GM19395 (cell line): ENCODE measurements around the gene ACSS3.
"Not testable (repeated sequence)": the region's sequence is repeated elsewhere in the genome, so short reads cannot be mapped to it uniquely, and the experiment has no call there.

ENCODE experiments used
- ATAC-seq: cut with Tn5 transposase; IDR thresholded peaks from one replicate; pipeline ENCODE4 v1.9.1; 2021; ENCODE audit warnings: mild to moderate bottlenecking, moderate library complexity; ENCODE audit not compliant: unreplicated experiment

Gene ACSS3, protein sequence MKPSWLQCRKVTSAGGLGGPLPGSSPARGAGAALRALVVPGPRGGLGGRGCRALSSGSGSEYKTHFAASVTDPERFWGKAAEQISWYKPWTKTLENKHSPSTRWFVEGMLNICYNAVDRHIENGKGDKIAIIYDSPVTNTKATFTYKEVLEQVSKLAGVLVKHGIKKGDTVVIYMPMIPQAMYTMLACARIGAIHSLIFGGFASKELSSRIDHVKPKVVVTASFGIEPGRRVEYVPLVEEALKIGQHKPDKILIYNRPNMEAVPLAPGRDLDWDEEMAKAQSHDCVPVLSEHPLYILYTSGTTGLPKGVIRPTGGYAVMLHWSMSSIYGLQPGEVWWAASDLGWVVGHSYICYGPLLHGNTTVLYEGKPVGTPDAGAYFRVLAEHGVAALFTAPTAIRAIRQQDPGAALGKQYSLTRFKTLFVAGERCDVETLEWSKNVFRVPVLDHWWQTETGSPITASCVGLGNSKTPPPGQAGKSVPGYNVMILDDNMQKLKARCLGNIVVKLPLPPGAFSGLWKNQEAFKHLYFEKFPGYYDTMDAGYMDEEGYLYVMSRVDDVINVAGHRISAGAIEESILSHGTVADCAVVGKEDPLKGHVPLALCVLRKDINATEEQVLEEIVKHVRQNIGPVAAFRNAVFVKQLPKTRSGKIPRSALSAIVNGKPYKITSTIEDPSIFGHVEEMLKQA

DNA sequence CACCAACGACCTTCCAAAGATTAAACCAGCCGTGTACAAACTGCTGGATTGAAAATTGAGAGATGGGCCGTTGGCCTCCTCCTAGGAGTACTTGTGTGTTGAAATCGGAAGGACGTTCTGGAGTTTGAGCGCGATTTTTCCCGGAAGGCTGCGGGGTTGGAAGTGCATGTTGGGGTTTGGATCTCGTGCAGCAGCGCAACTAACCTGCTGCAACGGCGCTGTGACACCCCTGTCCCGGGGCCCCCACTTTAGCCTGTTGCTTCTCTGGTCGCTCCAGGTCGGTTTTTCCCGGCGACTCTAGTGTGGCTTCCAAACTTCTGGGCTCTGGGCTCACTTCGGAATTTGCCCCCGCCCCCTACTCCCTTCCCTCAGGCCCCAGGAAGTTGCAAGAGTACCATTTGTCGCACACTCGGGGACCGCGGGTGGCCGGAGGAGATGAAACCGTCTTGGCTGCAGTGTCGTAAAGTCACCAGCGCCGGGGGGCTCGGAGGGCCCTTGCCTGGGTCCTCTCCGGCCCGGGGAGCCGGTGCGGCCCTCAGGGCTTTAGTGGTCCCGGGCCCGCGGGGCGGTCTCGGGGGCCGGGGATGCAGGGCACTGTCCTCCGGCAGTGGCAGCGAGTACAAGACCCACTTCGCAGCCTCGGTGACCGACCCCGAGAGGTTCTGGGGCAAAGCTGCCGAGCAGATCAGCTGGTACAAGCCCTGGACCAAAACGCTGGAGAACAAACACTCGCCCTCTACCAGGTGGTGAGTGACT lies at the start of gene ACSS3:
ACSS3 (plus strand) TSS at position 394 of the 756 bp plus-strand sequence; CDS start at position 436, 42 bp downstream.
- ATAC-seq, result no peak

DNA sequence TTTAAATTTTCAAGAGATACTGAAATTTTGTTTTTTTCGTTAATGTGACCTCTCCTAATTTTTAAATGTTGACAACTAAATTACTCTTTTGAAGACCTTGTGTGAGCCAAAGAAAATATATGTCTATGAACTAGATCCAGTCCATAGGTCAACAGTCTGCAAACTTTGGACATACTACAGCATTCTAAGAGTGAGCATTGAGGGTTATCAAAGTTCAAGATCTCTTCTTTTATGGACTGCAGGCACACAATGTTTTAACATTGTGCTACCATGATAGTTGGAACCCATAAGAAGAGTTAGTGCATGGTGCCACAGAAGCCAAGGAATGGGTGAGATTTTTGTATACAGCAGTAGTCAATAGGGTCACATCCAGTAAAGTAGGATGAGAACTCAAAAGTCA lies 43.0 kb upstream of the ACSS3 start:
- no peak for ATAC-seq

DNA sequence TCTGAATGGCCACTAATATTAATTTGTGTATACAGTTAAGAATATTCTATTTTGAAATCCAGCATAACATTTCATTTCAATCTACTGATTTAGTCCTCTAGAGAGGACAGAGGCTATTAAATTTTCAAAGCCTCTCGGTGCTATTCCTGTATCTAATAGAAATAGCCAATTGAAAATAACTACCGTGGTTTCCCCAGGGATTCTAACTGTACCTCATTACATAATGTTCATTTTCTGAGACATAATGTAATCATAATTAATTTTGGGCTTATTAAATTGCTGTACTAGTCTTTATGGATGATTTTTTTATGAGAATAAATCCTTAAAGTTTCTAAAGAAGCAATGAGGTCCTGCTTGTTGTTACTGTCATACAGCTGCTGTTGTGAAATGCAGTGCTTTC lies 38.6 kb upstream of the ACSS3 start:
- no peak for ATAC-seq

DNA sequence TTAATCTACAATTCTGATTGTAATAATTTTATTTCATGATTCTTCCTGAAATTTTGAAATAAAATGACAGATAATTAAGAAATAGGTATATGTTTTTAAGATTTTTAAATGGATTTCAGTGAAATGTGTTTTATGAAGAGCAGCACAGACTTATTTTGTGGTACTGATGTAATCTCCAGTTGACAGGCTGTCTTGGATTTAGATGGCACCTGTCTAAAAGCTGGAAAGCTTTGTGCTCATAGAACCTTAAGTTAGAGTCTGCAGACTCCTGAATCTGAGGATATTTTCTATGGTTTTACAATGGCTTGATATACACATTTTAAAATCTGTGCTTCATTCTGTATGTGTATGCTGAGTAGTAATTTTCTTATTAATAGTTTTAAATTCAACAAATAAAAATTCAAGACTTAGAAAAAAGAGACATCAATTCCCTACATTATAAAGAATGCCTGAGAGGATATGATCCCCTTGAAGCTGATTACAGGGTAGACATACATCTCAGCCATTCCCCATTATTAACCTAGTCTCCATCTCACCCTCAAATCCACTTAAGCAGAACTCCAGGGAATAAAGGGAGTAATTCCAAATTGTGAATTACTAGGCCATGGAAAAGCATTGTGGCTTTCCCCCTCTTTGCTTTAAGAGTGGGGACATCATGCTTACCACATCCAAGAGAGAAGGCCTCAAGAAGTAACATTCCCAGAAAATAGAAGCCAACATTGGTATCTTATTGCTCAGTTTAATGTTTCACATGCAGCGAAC lies 33.7 kb upstream of the ACSS3 start:
- no peak for ATAC-seq

DNA sequence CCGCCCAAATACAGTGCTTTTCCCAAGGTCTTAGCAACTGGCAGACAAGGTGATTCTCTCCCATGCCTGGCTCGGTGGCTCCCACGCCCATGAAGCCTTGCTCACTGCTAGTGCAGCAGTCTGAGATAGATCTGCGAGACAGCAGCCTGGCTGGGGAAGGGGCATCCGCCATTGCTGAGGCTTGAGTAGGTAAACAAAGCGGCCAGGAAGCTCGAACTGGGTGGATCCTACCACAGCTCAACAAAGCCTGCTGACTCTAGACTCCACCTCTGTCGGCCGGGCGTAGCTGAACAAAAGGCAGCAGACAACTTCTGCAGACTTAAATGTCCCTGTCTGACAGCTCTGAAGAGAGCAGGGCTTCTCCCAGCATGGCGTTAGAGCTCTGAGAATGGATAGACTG lies 12.9 kb upstream of the ACSS3 start:
- not testable (repeated sequence) for ATAC-seq

DNA sequence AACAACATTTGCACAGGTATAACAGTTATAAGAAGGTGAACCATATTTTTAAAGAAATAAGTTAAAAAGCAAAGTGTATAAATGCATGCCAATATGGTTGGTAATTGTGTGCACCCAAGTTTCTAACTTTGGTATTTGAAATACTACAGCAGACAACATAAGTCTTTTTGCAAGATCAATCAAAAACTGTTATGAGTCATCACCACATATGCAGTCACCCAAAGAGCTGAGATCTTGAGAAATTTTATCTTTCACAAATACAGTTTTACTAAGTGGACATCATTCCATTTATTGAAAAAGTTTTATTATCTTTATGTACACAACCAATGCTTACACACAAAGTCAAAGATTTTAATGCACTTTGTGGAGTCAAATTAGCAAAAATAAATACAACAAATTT lies 7.0 kb upstream of the ACSS3 start:
- ATAC-seq, result no peak

DNA sequence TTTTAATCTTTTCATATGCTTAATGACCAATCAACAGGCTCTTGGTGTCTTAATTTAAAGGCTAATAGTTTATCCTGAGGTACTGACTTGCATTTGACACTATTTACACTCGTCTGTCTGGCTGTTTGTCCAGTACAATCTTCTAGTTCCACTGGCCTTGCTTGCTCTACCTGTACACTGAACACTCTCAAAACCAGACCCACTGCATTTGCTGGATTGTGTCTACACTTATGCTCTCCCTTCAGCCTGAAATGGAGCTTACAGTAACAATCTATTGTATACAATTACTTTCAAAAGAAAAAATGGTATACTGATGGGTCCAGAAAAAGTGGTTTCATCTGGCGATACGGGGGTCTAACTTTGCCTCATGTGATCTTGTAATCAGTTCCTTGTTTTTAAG lies 2.3 kb upstream of the ACSS3 start:
- no peak for ATAC-seq

DNA sequence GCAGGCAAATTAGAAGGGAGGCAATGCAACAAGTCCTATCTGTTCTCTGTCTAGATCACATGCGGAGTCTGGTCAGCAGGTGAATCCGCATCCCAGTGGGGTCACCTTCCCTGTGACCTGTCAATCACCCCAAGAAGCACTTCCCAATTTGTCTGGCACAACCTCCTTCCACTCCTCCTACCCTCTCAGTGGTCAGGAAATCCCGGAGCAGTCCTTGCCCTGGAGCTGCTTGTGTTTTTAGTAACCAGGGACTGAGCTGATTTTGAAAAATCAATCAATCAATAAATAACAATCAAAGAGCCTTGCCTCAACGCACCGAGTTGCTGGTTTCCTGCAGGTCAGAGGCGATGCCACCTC lies 572 bp upstream of the ACSS3 start:
- ATAC-seq, result no peak

DNA sequence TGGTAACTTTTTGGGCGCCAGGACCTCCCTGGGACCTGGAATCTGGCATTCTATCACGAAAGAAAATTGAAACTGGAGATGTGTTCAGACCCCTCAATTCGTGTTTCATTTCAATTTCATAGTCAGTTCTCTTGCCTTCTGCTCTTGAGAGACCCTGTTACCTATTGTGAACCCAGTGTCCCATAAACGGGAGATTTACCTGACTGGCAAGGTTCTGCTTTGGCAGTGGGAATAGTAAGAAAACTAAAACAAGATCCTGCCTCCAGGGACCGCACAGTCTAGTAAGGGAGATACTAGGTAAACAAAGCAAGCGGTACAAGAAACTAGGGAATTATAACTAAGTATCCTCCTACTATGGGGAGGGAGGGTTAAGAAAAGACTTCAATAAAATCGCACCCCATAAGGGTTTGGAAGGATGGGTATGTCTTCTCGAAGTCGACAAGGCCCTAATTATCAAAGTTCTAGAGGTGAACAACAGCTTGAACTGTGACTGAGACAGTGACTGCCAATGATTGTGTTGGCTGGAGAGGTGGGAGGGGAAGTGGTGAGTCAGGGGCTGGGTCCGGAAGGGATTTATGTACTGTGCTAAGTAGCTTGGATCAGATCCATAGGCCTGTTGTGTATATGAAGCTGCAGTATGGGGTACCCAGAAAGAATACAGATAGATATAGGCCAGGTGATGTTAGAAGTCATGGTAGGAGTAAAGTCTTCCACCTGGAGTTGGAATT lies 754 bp downstream of the ACSS3 start:
- no peak for ATAC-seq

DNA sequence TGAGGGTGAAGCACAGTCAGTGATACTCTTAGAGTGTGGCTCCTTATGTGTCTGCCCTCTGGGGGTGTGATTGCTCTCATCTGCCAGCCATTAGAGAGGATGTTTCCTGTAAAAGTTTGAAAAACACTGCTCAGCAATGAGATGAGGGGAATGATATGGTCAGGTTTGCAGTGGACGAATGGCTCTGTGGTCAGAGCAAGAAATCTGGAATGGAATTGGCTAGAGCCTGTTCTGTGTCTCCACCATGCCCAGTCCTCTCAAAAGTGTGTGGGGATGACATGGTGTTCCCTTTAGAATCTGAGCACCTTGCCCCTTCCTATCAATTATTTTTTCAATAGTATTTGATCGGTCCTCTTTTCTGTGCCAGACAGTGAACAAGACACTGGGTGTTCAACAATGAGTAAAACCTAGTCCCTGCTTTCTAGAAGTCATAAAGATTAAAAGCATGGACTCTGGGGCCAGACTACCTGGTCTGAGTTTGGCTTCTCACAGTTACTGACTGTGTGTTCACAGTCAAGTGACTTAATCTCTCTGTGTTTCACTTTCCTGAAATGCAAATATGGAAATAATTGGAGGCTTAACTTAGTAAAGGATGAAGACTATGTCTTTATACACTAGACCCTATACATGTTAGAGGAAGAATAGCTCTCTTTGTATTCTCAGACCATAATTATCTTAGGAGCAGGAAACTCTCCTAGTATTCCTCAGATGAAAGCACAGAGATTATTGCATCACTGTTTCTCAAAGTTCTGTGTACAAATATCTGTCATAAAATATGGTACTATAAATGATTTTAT lies 1.6 kb downstream of the ACSS3 start:
- no peak for ATAC-seq

DNA sequence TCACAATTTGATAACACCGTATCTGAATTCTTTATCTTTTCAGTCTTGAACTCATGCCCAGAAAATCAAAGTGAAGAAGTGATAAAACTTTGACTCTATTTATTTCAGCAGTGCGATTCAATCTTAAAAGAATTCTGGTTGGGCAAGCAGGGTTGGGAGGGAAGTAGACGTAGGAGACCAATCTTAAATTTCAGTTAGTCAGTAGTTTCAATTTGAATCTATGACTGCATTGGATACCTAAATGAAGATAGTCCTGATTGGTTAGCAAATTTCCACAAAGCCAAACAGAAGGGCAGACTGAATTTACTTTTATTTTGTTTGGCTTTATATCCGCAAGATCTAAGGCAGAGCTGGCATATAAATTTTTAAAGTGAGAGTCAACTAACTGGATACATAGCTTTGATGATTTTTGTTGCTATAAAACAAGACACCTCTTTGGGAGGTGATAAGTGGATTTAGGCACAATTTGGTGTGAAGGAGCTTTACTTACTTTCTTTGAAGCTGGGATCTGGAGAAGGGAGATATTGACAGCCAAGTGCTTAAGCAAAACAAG lies 2.6 kb downstream of the ACSS3 start:
- ATAC-seq, result no peak

DNA sequence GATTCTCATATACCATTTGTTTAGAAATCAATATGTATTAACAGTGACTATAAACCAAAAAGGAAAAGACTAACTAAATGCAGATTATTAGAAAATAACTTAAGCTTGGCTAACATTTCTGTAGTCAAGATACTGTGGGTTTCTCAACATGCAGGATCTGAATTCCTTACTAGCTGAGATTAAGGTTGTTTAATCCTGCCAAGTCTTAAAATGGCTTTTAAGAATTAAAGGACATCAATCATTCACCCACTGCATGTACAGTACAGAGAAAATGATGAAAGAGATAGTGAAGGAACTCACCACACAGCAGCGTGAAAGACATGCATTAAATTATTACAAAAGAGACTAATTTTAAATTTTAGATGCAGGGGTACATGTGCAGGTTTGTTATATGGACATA lies 3.8 kb downstream of the ACSS3 start:
- ATAC-seq, result no peak

DNA sequence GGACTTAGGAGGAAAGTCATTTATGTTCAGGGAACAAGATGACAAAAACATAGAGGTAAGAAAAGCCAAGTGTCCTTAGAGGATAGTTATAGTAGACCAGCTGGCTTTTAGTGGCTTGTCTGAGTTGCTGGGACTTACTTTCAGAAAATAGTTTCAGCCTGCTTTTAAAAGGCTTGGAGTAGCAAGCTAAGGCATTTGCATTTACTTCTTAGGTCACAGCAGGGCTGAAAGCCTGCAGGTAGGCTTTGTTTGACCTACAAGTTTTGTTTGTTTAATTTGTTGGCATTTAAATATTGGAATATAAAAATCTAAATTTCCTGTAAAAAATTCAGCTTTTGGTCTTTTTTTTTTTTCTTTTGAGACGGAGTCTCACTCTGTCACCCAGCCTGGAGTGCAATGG lies 5.1 kb downstream of the ACSS3 start:
- no peak for ATAC-seq

DNA sequence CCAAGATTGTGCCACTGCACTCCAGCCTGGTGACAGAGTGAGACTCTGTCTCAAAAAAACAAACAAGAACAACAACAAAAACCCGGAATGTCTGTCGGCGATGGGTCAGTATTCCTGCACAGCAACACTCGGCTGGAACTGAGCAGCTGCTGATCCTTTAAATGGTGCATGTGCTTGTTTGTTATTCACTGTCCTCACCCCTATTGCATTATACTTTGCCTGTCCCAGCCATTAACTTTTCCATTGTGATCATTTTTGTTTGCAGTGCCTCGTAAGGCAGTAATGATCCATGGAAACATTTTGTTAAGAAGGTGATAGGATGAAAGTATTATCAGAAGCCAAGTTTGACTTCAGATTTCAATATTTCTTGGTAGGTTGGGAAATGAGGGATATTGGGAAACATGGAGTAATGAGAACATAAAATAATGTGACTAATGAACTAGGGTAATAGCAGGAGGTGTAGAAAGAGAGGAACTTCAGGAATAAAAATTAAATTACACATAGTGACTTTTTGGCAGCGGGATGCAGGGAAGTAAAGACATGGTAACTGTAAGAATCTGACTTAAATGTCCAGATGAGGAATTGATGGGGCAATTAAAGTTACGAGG lies 6.1 kb downstream of the ACSS3 start:
- ATAC-seq, result no peak

DNA sequence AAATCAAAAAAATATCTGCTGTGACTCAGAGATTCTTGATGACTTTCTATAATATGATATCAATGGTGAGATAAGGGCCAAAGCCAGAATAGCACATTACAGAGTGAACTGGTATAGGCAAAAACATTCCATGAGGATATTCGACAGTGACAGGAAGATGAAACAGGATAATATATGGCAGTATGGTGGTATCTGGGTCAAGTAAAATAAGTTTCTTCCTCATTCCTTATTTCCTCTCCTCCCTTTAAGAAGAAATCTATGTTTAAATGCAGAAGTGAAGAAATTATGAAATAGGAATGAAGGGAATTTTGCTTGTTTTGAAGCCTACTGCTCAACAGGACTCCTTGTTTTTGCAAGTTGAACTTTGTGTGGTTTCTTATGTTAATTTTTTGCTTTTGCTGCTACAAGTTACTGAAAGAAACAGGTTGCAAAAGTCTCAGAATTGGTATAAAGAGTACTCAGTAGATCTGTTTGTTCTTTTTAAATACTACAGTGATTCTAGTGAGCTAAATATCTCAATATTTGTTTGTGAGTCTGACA lies 7.0 kb downstream of the ACSS3 start:
- no peak for ATAC-seq

DNA sequence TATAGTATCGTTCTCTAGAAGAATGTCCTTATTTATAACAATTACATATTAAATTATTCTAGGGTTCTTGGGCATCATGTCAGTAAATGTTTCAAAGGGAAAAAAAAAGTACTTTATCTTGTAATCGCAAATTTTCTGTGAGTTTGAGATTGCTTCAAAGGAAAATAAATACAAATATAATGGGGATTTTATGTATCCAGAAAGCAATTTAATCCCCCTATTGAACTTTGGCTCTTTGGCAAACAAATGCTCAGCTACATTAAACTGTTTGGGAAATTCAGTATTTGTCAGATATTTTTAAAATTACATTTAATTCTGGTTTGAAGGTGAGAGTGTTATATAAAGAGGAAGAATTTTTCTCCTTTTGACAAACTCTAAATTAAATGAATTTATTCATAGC lies 8.0 kb downstream of the ACSS3 start:
- no peak for ATAC-seq

DNA sequence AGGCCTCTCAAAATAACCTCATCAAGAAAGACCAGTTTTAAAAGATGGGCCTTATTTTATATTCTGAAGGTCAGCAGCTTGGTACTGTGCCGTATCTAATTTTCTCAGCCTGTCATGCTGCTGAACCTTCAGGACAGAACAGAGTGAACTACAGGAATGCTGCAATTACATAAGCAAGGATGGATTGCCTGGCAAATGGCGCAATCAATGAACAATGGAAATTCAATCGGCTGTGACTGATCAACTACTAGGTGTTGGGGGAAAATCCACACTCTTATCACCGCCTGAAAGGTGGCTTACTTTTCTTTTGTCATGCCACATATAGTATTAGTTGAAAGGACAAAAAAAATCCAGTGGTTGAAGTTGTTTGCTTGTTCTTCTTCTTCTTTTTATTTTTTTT lies 8.5 kb downstream of the ACSS3 start:
- ATAC-seq, result no peak

DNA sequence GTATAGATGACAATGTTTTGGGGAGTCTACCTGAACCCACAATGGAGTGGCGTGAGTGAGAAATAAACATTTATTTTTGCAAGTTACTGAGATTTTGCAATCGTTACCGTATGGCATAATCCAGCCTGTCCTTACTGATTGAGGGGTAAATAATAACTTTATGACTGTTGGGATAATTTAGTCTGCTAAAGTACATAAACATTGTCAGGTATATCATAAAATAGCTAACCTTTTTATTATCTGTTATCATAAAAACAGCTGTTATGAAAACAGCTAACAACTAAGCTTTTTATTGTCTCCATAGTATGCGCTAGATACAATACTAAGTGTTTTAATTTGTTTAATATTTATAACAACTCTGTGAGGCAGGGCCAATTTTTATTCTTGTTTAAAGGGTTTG lies 10.3 kb downstream of the ACSS3 start:
- ATAC-seq, result no peak

DNA sequence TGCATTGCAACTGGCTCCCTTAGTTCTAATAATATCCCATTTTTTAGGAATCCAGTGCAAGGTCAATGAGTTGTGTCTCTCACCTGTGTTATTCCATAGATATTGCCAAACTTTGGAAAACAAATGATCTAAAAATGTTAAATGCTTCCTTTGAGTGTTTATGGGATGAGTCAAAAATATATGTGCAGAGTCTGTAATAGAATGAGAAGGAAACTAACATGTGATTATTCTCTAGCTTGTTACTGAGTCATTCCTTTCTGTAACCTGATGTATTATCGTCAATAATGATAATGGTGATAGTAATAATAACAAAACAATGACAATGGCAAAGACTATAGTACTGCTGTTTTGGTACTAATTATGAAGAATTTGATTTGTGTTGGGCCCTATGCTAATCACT lies 11.5 kb downstream of the ACSS3 start:
- no peak for ATAC-seq
